ENCODE data around the gene CENPU. TPM values are rescaled to one million over a fixed set of nuclear protein-coding genes. Genes with fewer than 3 reads are reported as not detected.

CENPU gene
- total and polyA plus RNA-seq, 2 experiments from 2014 or later, result 88.3 to 186 TPM

- no peak overlapping the region for H3K27ac Mint-ChIP-seq
- Histone ChIP-seq H3K36me3 (ENCODE audit: insufficient read depth) (peaks cover 31% of the 10 kb centered on the region; the same call in 1 of the 2 replicates), H3K4me2 (no peak overlapping the region), H3K4me1 (ENCODE audit: insufficient read depth) (no peaks in the 10 kb centered on the region), H4K20me1 (replicated peaks; ENCODE audit: insufficient read depth) (0 out of 2 replicates have a peak, but pooled peaks cover 3% of the 10 kb centered on the region), H2AFZ (no peak overlapping the region), H3K27me3 (ENCODE audit: insufficient read depth) (no peaks in the 10 kb centered on the region), H3F3A (replicated peaks; ENCODE audit: low read depth) (no peaks in the 10 kb centered on the region), H3K79me2 (replicated peaks; ENCODE audit: insufficient read depth) (no peaks in the 10 kb centered on the region), H3K4me3 (no peak overlapping the region), H3K27ac (ENCODE audit: low read depth) (no peak overlapping the region), H3K9me2 (ENCODE audit: insufficient read depth) (no peaks in the 10 kb centered on the region)
- TF ChIP-seq CREB1 (CRISPR knock-in tag; IDR thresholded peaks at IDR 0.05; ENCODE audit: low read depth), result no peak
- TF ChIP-seq POLR2AphosphoS5 (IDR thresholded peaks at IDR 0.05; ENCODE audit: low read depth), result no peak
- TF ChIP-seq REST (IDR thresholded peaks at IDR 0.05; ENCODE audit: unreplicated experiment), result no peak
- no peak for TF ChIP-seq CTCF (conservative IDR thresholded peaks at IDR 0.05; ENCODE audit: low read depth in 2 of 2)
- TF ChIP-seq JUNB (IDR thresholded peaks at IDR 0.05; ENCODE audit: unreplicated experiment), result no peak
- TF ChIP-seq ZNF462 (CRISPR knock-in tag; IDR thresholded peaks at IDR 0.05), result no peak
- TF ChIP-seq ETS1 (IDR thresholded peaks at IDR 0.05), result no peak
- no peak for TF ChIP-seq EZH2 (IDR thresholded peaks at IDR 0.05; ENCODE audit: low read depth, unreplicated experiment)
- TF ChIP-seq STAT1 (IDR thresholded peaks at IDR 0.05; ENCODE audit: unreplicated experiment), result no peak
- TF ChIP-seq ZNF331 (CRISPR knock-in tag; IDR thresholded peaks at IDR 0.05; ENCODE audit: low read depth), result no peak
- no peak for TF ChIP-seq NANOG (IDR thresholded peaks at IDR 0.05; ENCODE audit: borderline replicate concordance)
- no peak for TF ChIP-seq ZNF114 (CRISPR knock-in tag; IDR thresholded peaks at IDR 0.05)
- TF ChIP-seq EZH2phosphoT487 (IDR thresholded peaks at IDR 0.05; ENCODE audit: unreplicated experiment), result no peak
- H3K27me3 Mint-ChIP-seq (ENCODE audit: insufficient read depth, low read depth, poor library complexity), result peaks cover 3% of the 10 kb centered on the region
- no peak for DNase-seq (ENCODE audit: low spot score)
- no peaks in the 10 kb centered on the region for H3K9me3 Mint-ChIP-seq
- peaks cover 4% of the 10 kb centered on the region; the same call in 2 of the 3 replicates for H3K4me1 Mint-ChIP-seq
- no peak for ATAC-seq
- H3K36me3 Mint-ChIP-seq (ENCODE audit: low read depth), result peaks cover 61% of the 10 kb centered on the region
- no peak overlapping the region for H3K4me3 Mint-ChIP-seq
Measured at GRCh38 chr4:184695178-184695896, 38.6 kb downstream of the CENPU start.

All from GM23338 (cell line).